Tibial artery (tissue), 4 donors: Measurements from ENCODE around the gene GAB3.
A peak's percentile ranks its signal among the peaks of the same experiment; 100 is the strongest.

Experiments
- DNase-seq, 2 donors: peaks; one replicate each; pipeline ENCODE4 v3.0.0-alpha.2; 2019
- H3K27ac ChIP-seq, 2 donors: fragments of 200-600 bp; sonication (generic) in 1 of 2; 1 replicate in 1 of 2; 2 replicates in 1 of 2; pipeline ENCODE4 v1.5.1; 2018 to 2019; ENCODE audit warnings: mild to moderate bottlenecking in 1 of 2
- H3K27me3 ChIP-seq, 2 donors: fragments of 200-600 bp; sonication (generic) in 1 of 2; one replicate each; pipeline versions ENCODE4 v1.5.1 to v1.6.0; 2016 to 2019
- H3K36me3 ChIP-seq, 3 donors: fragments of 200-600 bp; sonication (generic) in 2 of 3; one replicate each; pipeline ENCODE4 v1.5.1; 2016 to 2019; ENCODE audit warnings: mild to moderate bottlenecking in 2 of 3
- H3K4me1 ChIP-seq, 4 donors: fragments of 200-600 bp; sonication (generic) in 2 of 4; 1 replicate in 3 of 4; 2 replicates in 1 of 4; pipeline ENCODE4 v1.5.1; 2016 to 2019
- H3K4me3 ChIP-seq, 2 donors: fragments of 200-600 bp; sonication (generic) in 1 of 2; 1 replicate in 1 of 2; 2 replicates in 1 of 2; pipeline ENCODE4 v1.5.1; 2018 to 2019; ENCODE audit warnings: mild to moderate bottlenecking in 2 of 2
- H3K9me3 ChIP-seq, 3 donors: fragments of 200-600 bp; sonication (generic) in 1 of 3; one replicate each; pipeline ENCODE4 v1.5.1; 2016 to 2019
- intact Hi-C: fragments of 100-400 bp; cut with DNase I; formaldehyde crosslinking; loops from one replicate; pipeline ENCODE4 v1.15.0; 2023; ENCODE audit warnings: low total_unique reads
- TF ChIP-seq, protein P1 (sequence below), 2 experiments: fragments of 200-600 bp in 1 of 2; fragments of 450-650 bp in 1 of 2; IDR thresholded peaks; one replicate each; pipeline ENCODE4 v1.5.1; 2017 to 2019; ENCODE audit warnings: antibody characterized with exemption in 2 of 2, mild to moderate bottlenecking in 1 of 2, moderate library complexity in 1 of 2

Gene GAB3

GRCh38 chrX:154762537-154763296, 11.8 kb upstream of the GAB3 start, which contains the start of gene DKC1:
DKC1 (plus strand) TSS chrX:154762864; CDS start chrX:154762966, 102 bp downstream.
- Histone ChIP-seq H3K4me1 (peaks cover 0 to 5% (median 2%) of the 10 kb centered on the region in 4 donors), H3K36me3 (peaks cover 0 to 23% (median 17%) of the 10 kb centered on the region in 3 donors), H3K27me3 (no peaks in the 10 kb centered on the region), H3K4me3 (peak within 1 kb of the TSS; percentile 62 to 75), H3K27ac (peak within 1 kb of the TSS; percentile 53 to 76), H3K9me3 (no peaks in the 10 kb centered on the region)
- intact Hi-C loops, result no loop called here
- TF ChIP-seq, protein P1, sequence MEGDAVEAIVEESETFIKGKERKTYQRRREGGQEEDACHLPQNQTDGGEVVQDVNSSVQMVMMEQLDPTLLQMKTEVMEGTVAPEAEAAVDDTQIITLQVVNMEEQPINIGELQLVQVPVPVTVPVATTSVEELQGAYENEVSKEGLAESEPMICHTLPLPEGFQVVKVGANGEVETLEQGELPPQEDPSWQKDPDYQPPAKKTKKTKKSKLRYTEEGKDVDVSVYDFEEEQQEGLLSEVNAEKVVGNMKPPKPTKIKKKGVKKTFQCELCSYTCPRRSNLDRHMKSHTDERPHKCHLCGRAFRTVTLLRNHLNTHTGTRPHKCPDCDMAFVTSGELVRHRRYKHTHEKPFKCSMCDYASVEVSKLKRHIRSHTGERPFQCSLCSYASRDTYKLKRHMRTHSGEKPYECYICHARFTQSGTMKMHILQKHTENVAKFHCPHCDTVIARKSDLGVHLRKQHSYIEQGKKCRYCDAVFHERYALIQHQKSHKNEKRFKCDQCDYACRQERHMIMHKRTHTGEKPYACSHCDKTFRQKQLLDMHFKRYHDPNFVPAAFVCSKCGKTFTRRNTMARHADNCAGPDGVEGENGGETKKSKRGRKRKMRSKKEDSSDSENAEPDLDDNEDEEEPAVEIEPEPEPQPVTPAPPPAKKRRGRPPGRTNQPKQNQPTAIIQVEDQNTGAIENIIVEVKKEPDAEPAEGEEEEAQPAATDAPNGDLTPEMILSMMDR (IDR thresholded peaks at IDR 0.05), result peak in 1 of 2 experiments; percentile 17
- DNase-seq, result peak; percentile 92 to 97

DNA sequence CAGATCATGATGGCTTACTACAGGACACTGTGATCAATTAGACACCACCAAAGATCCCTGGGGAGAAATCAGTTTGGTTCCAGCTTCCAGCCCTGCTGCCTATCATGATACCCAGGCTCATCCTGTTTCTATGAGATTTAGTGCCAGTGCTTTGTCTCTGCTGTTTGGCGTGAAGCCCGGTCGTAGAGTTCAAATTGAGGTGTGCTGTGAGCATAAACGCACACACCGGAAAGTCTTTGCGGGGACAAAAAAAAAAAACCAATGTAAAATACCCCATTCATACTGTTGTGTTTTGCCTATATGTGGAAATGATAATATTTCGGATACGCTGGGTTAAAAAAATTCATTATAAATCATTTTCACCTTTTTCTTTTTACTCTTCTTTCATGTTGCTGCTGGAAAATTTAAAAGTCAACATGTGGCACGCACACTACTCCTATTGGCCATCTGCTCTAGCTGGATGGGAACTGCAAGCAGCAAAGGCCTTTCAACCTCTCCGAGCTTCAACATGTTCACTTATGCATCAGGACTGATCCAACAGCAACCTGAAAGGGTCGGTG, 11.2 kb upstream of the GAB3 start:
- Histone ChIP-seq H3K36me3 (peaks cover 0 to 18% (median 13%) of the 10 kb centered on the region in 3 donors), H3K4me1 (peaks cover 0 to 5% (median 2%) of the 10 kb centered on the region in 4 donors), H3K27ac (peak overlapping the region; percentile 53 to 76), H3K27me3 (no peaks in the 10 kb centered on the region), H3K9me3 (no peaks in the 10 kb centered on the region), H3K4me3 (peak overlapping the region; percentile 62 to 75)
- intact Hi-C loops, result no loop called here
- TF ChIP-seq, protein P1 (IDR thresholded peaks at IDR 0.05), result no peak
- no peak for DNase-seq

DNA sequence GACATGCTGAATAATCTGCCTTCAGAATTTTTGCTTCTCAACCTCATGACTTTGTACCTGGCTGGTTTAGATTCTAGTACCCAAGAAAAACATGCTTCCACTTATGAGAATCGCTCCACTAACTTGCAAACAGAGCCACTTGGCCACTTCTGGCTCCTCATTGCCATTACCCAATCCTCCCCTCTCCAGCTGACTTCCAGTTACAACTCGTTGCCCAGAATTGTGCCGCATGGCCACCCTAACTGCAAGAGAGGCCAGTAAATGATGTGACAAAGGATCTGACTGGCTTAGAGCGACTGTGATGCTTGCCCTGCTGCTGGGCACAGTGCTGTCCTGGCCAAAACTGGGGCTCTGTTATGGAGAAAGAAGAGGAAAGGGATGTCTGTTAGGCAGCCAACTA, 7.8 kb upstream of the GAB3 start:
- H3K4me3 ChIP-seq, result no peak overlapping the region
- TF ChIP-seq, protein P1 (IDR thresholded peaks at IDR 0.05), result no peak
- H3K27ac ChIP-seq, result no peak overlapping the region
- H3K9me3 ChIP-seq, result no peaks in the 10 kb centered on the region
- H3K27me3 ChIP-seq, result no peaks in the 10 kb centered on the region
- peaks cover 0 to 2% (median under 1%) of the 10 kb centered on the region in 4 donors for H3K4me1 ChIP-seq
- H3K36me3 ChIP-seq, result no peaks in the 10 kb centered on the region
- intact Hi-C loops, result no loop called here
- no peak for DNase-seq

GRCh38 chrX:154751669-154752271, 893 bp upstream of the GAB3 start:
- TF ChIP-seq, protein P1 (IDR thresholded peaks at IDR 0.05), result no peak
- no peaks in the 10 kb centered on the region for H3K27me3 ChIP-seq
- peak overlapping the region in 1 of 2 donors; percentile 89 for H3K27ac ChIP-seq
- intact Hi-C loops, result no loop called here
- no peaks in the 10 kb centered on the region for H3K36me3 ChIP-seq
- H3K4me1 ChIP-seq, result peaks cover 3 to 12% (median 8%) of the 10 kb centered on the region in 4 donors
- no peak for DNase-seq
- H3K4me3 ChIP-seq, result no peak overlapping the region
- no peaks in the 10 kb centered on the region for H3K9me3 ChIP-seq

GRCh38 chrX:154751203-154751668, 359 bp upstream of the GAB3 start:
- peak overlapping the region; percentile 62 to 64 for H3K4me3 ChIP-seq
- H3K27ac ChIP-seq, result peak overlapping the region; percentile 76 to 89
- H3K36me3 ChIP-seq, result no peaks in the 10 kb centered on the region
- DNase-seq, result no peak
- intact Hi-C loops, result no loop called here
- TF ChIP-seq, protein P1 (IDR thresholded peaks at IDR 0.05), result no peak
- H3K27me3 ChIP-seq, result no peaks in the 10 kb centered on the region
- no peaks in the 10 kb centered on the region for H3K9me3 ChIP-seq
- H3K4me1 ChIP-seq, result peaks cover 3 to 12% (median 8%) of the 10 kb centered on the region in 4 donors
